Mesothelial cell of epicardium (in vitro differentiated cells): ENCODE data around the gene MRPS11. TPM values are rescaled to one million over a fixed set of nuclear protein-coding genes. Genes with fewer than 3 reads are reported as not detected.

Experiments used
- DNase-seq, 2 experiments: peaks; one replicate each; pipeline ENCODE4 v3.0.0; 2021; ENCODE audit warnings: low spot score in 2 of 2; ENCODE audit not compliant: unreplicated experiment in 2 of 2
- H3K27ac Mint-ChIP-seq: 2 replicates; pipeline ENCODE4 v1.8.0; 2021; ENCODE audit warnings: mixed read lengths
- H3K27me3 Mint-ChIP-seq: 2 replicates; pipeline ENCODE4 v1.8.0; 2021; ENCODE audit warnings: low read depth, mixed read lengths
- H3K36me3 Mint-ChIP-seq: 2 replicates; pipeline ENCODE4 v1.8.0; 2021; ENCODE audit warnings: mixed read lengths
- H3K4me1 Mint-ChIP-seq: 2 replicates; pipeline ENCODE4 v1.8.0; 2021; ENCODE audit warnings: mixed read lengths
- H3K4me3 Mint-ChIP-seq: 2 replicates; pipeline ENCODE4 v1.8.0; 2021; ENCODE audit warnings: mild to moderate bottlenecking, moderate library complexity, mixed read lengths
- H3K9me3 Mint-ChIP-seq: 2 replicates; pipeline ENCODE4 v1.8.0; 2021; ENCODE audit warnings: mixed read lengths
- CTCF ChIP-seq: fragments of 200-600 bp; sonication (generic); IDR thresholded peaks from one replicate; pipeline ENCODE4 v1.5.0; 2021; ENCODE audit warnings: antibody characterized with exemption; ENCODE audit not compliant: unreplicated experiment
- total RNA-seq: library from RNA; stranded (reverse); gene quantifications from 3 replicates; pipeline ENCODE4 v1.2.1, GENCODE V29; 2021

The MRPS11 gene
- total RNA-seq, 1 donor from 2014 or later, result 38.9 TPM

GRCh38 chr15:88480981-88481380 lies 13.5 kb downstream of the MRPS11 start:
- Mint-ChIP-seq H3K4me3 (no peak overlapping the region), H3K9me3 (no peaks in the 10 kb centered on the region), H3K36me3 (peaks cover 12% of the 10 kb centered on the region), H3K4me1 (peaks cover 19% of the 10 kb centered on the region), H3K27me3 (peaks cover 6% of the 10 kb centered on the region), H3K27ac (no peak overlapping the region)
- no peak for DNase-seq
- no peak for TF ChIP-seq CTCF

GRCh38 chr15:88482263-88482662 lies 14.8 kb downstream of the MRPS11 start:
- no peaks in the 10 kb centered on the region for H3K9me3 Mint-ChIP-seq
- H3K4me1 Mint-ChIP-seq, result peaks cover 19% of the 10 kb centered on the region
- no peak for DNase-seq
- H3K27me3 Mint-ChIP-seq, result peaks cover 6% of the 10 kb centered on the region
- no peak overlapping the region for H3K27ac Mint-ChIP-seq
- H3K36me3 Mint-ChIP-seq, result peaks cover 9% of the 10 kb centered on the region
- TF ChIP-seq CTCF, result no peak
- no peak overlapping the region for H3K4me3 Mint-ChIP-seq

- peaks cover 21% of the 10 kb centered on the region for H3K4me1 Mint-ChIP-seq
- H3K27me3 Mint-ChIP-seq, result peaks cover 6% of the 10 kb centered on the region
- no peak overlapping the region for H3K4me3 Mint-ChIP-seq
- no peak for DNase-seq
- no peaks in the 10 kb centered on the region for H3K9me3 Mint-ChIP-seq
- TF ChIP-seq CTCF, result no peak
- peak overlapping the region; percentile 44 for H3K27ac Mint-ChIP-seq
- no peaks in the 10 kb centered on the region for H3K36me3 Mint-ChIP-seq
Observed at GRCh38 chr15:88484682-88485331, 17.3 kb downstream of the MRPS11 start.

GRCh38 chr15:88487178-88487795 lies 19.8 kb downstream of the MRPS11 start:
- Mint-ChIP-seq H3K27me3 (peaks cover 6% of the 10 kb centered on the region), H3K27ac (no peak overlapping the region), H3K36me3 (no peaks in the 10 kb centered on the region), H3K4me1 (peaks cover 21% of the 10 kb centered on the region), H3K4me3 (no peak overlapping the region), H3K9me3 (no peaks in the 10 kb centered on the region)
- DNase-seq, result no peak
- no peak for TF ChIP-seq CTCF

GRCh38 chr15:88487796-88488523 lies 20.5 kb downstream of the MRPS11 start:
- no peak overlapping the region for H3K27ac Mint-ChIP-seq
- H3K27me3 Mint-ChIP-seq, result peaks cover 3% of the 10 kb centered on the region
- peaks cover 21% of the 10 kb centered on the region for H3K4me1 Mint-ChIP-seq
- no peaks in the 10 kb centered on the region for H3K36me3 Mint-ChIP-seq
- H3K9me3 Mint-ChIP-seq, result no peaks in the 10 kb centered on the region
- DNase-seq, result no peak
- no peak for TF ChIP-seq CTCF
- no peak overlapping the region for H3K4me3 Mint-ChIP-seq
